Breast epithelium (tissue), 3 donors: ENCODE data around the gene MROH2A.

Experiments
- CTCF ChIP-seq, 3 donors: fragments of 450-650 bp; IDR thresholded peaks; one replicate each; pipeline ENCODE4 v1.5.1; 2016 to 2017; ENCODE audit warnings: antibody characterized with exemption in 3 of 3, mild to moderate bottlenecking in 3 of 3, moderate library complexity in 3 of 3
- POLR2A ChIP-seq: fragments of 450-650 bp; IDR thresholded peaks from one replicate; pipeline ENCODE4 v1.6.1; 2016; ENCODE audit warnings: antibody characterized with exemption, mild to moderate bottlenecking, moderate library complexity
- POLR2AphosphoS5 ChIP-seq, 3 donors: sonication (generic); formaldehyde crosslinking; IDR thresholded peaks; one replicate each; pipeline ENCODE4 v1.6.1; 2017; ENCODE audit warnings: antibody characterized with exemption in 3 of 3

- TF ChIP-seq CTCF (IDR thresholded peaks at IDR 0.05) (no peak), POLR2A (no peak), POLR2AphosphoS5 (IDR thresholded peaks at IDR 0.05) (no peak)
These were observed 29.2 kb downstream of the MROH2A start for GRCh38 chr2:233807215-233807865.
